Measurements from ENCODE around the gene TMEM164.

- TF ChIP-seq EZH2 (IDR thresholded peaks at IDR 0.05; ENCODE audit: low read length) (no peak), CTCF (optimal IDR thresholded peaks at IDR 0.05 in 1 of 3, IDR thresholded peaks at IDR 0.05 in 1 of 3, conservative IDR thresholded peaks at IDR 0.05 in 1 of 3; ENCODE audit: extremely low read depth in 1 of 3, insufficient read depth in 2 of 3, low read length in 3 of 3) (no peak)
Observed at GRCh38 chrX:110139172-110139571, 136.3 kb downstream of the TMEM164 start.
